Measurements from ENCODE around the gene METTL2B. TPM values are rescaled to one million over a fixed set of nuclear protein-coding genes. Genes with fewer than 3 reads are reported as not detected.

METTL2B gene
- total RNA-seq, 1 donor from 2014 or later: 36.9 TPM

DNA sequence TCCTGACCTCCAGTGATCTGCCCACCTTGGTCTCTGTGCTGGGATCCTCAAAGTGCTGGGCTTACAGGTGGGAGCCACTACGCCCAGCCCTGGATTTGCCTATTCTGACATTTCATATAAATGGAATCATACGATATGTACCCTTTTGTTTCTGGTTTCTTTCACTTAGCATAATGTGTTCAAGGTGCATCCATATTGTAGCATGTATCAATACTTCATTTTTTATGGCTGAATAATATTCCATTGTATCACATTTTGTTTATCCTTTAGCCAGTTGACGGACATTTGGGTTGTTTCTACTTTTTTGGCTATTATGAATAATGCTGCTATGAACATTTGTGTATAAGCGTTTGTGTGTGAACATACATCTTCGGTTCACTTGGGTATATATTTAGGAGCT lies 25.6 kb upstream of the METTL2B start:
- H3K4me3 Mint-ChIP-seq (ENCODE audit: low read depth): no peak overlapping the region
- no peaks in the 10 kb centered on the region for H3K9me3 Mint-ChIP-seq (ENCODE audit: low read depth)
- no peaks in the 10 kb centered on the region for H3K36me3 Mint-ChIP-seq (ENCODE audit: insufficient read depth)
- DNase-seq (ENCODE audit: low spot score, unreplicated experiment): no peak
- H3K4me1 Mint-ChIP-seq (ENCODE audit: low read depth): peaks cover 21% of the 10 kb centered on the region
- peaks cover 14% of the 10 kb centered on the region for H3K27me3 Mint-ChIP-seq
- TF ChIP-seq, protein P1, sequence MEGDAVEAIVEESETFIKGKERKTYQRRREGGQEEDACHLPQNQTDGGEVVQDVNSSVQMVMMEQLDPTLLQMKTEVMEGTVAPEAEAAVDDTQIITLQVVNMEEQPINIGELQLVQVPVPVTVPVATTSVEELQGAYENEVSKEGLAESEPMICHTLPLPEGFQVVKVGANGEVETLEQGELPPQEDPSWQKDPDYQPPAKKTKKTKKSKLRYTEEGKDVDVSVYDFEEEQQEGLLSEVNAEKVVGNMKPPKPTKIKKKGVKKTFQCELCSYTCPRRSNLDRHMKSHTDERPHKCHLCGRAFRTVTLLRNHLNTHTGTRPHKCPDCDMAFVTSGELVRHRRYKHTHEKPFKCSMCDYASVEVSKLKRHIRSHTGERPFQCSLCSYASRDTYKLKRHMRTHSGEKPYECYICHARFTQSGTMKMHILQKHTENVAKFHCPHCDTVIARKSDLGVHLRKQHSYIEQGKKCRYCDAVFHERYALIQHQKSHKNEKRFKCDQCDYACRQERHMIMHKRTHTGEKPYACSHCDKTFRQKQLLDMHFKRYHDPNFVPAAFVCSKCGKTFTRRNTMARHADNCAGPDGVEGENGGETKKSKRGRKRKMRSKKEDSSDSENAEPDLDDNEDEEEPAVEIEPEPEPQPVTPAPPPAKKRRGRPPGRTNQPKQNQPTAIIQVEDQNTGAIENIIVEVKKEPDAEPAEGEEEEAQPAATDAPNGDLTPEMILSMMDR (IDR thresholded peaks at IDR 0.05; ENCODE audit: unreplicated experiment): no peak
- no peak overlapping the region for H3K27ac Mint-ChIP-seq

DNA sequence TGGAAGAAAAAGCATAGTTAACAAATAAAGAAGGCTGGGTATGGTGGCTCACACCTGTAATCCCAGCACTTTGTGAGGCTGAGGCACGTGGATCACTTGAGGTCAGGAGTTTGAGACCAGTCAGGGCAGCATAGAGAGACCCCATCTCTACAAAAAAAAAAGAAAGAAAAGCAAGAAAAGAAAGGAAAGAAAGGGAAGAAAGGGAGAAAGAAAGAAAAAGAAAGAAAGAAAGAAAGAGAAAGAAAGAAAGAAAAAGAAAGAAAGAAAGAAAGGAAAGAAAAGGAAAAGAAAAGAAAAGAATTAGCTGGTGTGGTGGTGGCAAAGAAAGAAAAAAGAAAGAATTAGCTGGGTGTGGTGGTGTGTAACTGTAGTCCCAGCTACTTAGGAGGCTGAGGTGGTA lies 24.0 kb upstream of the METTL2B start:
- Mint-ChIP-seq H3K27me3 (peaks cover 9% of the 10 kb centered on the region), H3K9me3 (ENCODE audit: low read depth) (no peaks in the 10 kb centered on the region), H3K27ac (no peak overlapping the region), H3K36me3 (ENCODE audit: insufficient read depth) (peaks cover 4% of the 10 kb centered on the region), H3K4me1 (ENCODE audit: low read depth) (peaks cover 28% of the 10 kb centered on the region), H3K4me3 (ENCODE audit: low read depth) (peak overlapping the region; percentile 45)
- no peak for DNase-seq (ENCODE audit: low spot score, unreplicated experiment)
- TF ChIP-seq, protein P1 (IDR thresholded peaks at IDR 0.05; ENCODE audit: unreplicated experiment): no peak

DNA sequence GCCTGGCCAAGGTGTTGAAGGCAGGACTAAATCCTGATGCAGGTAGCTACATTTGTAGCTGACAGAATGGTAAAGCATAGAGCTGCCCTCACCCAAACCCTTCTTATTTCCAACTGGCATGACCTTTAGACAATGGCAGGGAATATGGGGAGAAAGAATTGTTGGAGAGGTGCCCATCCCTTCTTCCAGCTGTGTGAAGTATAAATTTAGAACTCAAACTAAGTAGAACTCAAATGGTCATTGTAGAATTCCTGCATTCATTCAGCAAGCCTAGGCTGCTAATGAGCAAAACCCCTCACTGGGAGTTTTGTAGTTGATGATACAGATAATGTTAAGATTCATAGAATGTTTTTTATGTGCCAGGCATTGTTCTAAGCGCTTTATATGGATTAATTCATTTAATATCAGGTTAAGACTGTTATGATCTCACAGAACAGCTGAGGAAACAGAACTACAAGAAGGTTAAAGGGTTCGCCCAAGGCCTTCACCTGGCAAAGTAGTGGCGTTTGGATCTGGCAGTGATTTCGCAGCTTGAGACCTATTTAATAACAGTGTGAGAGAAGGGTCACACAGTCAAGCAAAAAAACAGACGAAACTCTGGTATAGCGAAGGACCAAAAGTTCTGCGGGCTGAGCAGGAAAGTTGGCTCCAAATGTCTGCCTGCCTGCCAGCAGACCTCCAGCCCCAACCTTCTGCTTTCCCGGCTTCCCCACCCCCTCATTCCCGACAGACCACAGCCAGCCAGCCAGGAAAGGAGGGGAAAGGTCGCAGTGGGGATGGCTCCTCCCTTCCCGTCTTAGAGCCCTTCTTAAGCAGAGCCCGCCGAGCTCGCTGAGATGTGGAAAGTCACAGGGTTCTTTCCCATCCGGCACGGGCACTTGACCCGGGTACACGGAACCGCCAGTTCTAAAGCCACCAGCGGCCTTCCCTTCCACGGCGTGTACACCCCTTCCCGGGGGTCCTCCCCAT lies 22.4 kb upstream of the METTL2B start:
- peaks cover 9% of the 10 kb centered on the region for H3K36me3 Mint-ChIP-seq (ENCODE audit: insufficient read depth)
- peaks cover 9% of the 10 kb centered on the region for H3K27me3 Mint-ChIP-seq
- peaks cover 34% of the 10 kb centered on the region for H3K4me1 Mint-ChIP-seq (ENCODE audit: low read depth)
- no peaks in the 10 kb centered on the region for H3K9me3 Mint-ChIP-seq (ENCODE audit: low read depth)
- H3K4me3 Mint-ChIP-seq (ENCODE audit: low read depth): peak overlapping the region; percentile 97
- DNase-seq (ENCODE audit: low spot score, unreplicated experiment): peak; percentile 17
- TF ChIP-seq, protein P1 (IDR thresholded peaks at IDR 0.05; ENCODE audit: unreplicated experiment): no peak
- H3K27ac Mint-ChIP-seq: peak overlapping the region; percentile 56

DNA sequence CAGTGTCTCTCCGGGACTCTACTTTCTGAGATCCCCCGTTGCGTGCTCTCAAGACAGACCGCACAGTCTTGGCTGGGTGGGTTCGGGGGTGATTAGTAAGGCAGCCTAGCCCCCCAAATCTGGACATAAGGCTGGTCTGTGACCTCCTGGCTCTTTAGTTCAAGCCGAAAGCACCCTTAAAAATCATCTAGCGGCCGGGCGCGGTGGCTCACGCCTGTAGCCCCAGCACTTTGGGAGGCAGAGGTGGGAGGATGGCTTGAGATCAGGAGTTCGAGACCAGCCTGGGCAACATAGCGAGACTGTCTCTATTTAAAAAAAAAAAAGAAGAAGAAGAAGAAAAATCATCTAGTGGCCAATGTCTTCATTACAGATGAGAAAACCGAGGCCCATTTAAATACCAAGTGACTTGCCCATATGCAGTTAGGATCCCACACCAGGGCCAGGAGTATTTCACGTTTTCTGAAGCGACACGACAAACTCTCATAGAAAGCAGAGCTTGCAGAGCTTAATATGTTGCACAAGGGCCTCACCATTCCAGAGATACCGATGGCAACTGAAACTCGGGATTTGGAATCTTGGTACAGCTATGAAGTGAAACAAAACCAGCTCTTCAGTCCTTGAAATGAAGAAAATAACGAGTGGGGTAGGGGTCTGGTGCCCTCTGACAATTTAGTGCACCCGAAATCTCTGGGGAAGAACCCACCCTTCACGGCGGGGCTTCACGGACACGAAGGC lies 21.6 kb upstream of the METTL2B start:
- H3K36me3 Mint-ChIP-seq (ENCODE audit: insufficient read depth): peaks cover 9% of the 10 kb centered on the region
- TF ChIP-seq, protein P1 (IDR thresholded peaks at IDR 0.05; ENCODE audit: unreplicated experiment): peak; percentile 10
- DNase-seq (ENCODE audit: low spot score, unreplicated experiment): no peak
- peak overlapping the region; percentile 91 for H3K27ac Mint-ChIP-seq
- H3K9me3 Mint-ChIP-seq (ENCODE audit: low read depth): no peaks in the 10 kb centered on the region
- peak overlapping the region; percentile 97 for H3K4me3 Mint-ChIP-seq (ENCODE audit: low read depth)
- H3K4me1 Mint-ChIP-seq (ENCODE audit: low read depth): peaks cover 40% of the 10 kb centered on the region
- H3K27me3 Mint-ChIP-seq: peaks cover 9% of the 10 kb centered on the region

DNA sequence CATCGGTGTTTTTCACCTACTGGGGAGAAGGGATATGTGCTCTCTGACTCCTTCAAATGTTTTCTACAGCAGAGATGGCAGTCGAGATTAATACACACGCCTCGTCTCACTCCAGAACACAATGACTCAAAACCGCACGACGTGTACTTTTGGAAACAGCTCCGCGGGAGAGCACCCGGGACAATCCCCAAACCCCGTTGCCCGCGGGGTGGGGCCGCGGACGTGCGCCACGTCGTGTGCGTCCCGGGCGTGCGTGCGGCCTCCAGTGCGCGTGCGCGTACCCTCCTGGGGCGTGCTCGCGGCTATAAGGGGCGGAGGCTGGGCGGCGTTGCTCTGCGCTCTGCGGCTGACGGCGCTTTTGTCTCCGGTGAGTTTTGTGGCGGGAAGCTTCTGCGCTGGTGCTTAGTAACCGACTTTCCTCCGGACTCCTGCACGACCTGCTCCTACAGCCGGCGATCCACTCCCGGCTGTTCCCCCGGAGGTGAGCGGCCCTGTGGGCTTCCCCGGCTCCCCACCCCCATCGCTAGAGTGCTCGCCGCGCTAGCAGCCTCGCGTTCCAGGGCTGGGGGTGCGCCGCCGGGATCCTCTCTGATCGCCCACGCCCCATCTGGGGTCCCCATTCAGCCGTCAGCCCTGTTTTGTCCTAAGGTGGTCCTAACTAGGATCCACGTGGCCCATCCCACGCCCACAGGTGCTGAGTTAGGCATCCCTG lies 20.8 kb upstream of the METTL2B start, which contains the start of gene HILPDA:
HILPDA (plus strand) TSS at position 336 of the 712 bp plus-strand sequence. CDS start 1,391 bp downstream, outside the sequence.
- peak within 1 kb of the TSS; percentile 96 for H3K27ac Mint-ChIP-seq
- peaks cover 4% of the 10 kb centered on the region for H3K27me3 Mint-ChIP-seq
- TF ChIP-seq, protein P1 (IDR thresholded peaks at IDR 0.05; ENCODE audit: unreplicated experiment): no peak
- peak within 1 kb of the TSS; percentile 97 for H3K4me3 Mint-ChIP-seq (ENCODE audit: low read depth)
- peaks cover 9% of the 10 kb centered on the region for H3K36me3 Mint-ChIP-seq (ENCODE audit: insufficient read depth)
- H3K4me1 Mint-ChIP-seq (ENCODE audit: low read depth): peaks cover 40% of the 10 kb centered on the region
- peak; percentile 72 for DNase-seq (ENCODE audit: low spot score, unreplicated experiment)
- no peaks in the 10 kb centered on the region for H3K9me3 Mint-ChIP-seq (ENCODE audit: low read depth)
